Lung (tissue), 12 donors: ENCODE measurements around the gene FRMD4A. TPM values are rescaled to one million over a fixed set of nuclear protein-coding genes. Genes with fewer than 3 reads are reported as not detected.

Experiments
- ATAC-seq: fragments of 200-7000 bp; cut with Tn5 transposase; one replicate; pipeline ENCODE4 v1.9.1; 2020; ENCODE audit warnings: moderate number of reproducible peaks; ENCODE audit not compliant: insufficient read depth, low FRiP score
- DNase-seq, 3 donors: peaks; one replicate each; pipeline ENCODE4 v3.0.0-alpha.2; 2013 to 2017
- H3K27ac ChIP-seq, 2 donors: one replicate each; pipeline ENCODE4 v1.5.1; 2013; ENCODE audit warnings: mild to moderate bottlenecking in 2 of 2, moderate library complexity in 2 of 2, control low read depth in 1 of 2, inconsistent platforms in 1 of 2, low read depth in 1 of 2, low read length in 1 of 2
- H3K27me3 ChIP-seq, 3 donors: one replicate each; pipeline ENCODE4 v1.5.1; 2013; ENCODE audit warnings: low read length in 2 of 3; ENCODE audit not compliant: control insufficient read depth in 3 of 3, insufficient read depth in 3 of 3
- H3K36me3 ChIP-seq, 4 donors: one replicate each; pipeline ENCODE4 v1.5.1; 2013; ENCODE audit warnings: low read length in 4 of 4, mild to moderate bottlenecking in 1 of 4, moderate library complexity in 1 of 4; ENCODE audit not compliant: control insufficient read depth in 4 of 4, insufficient read depth in 4 of 4
- H3K4me1 ChIP-seq, 5 donors: one replicate each; pipeline ENCODE4 v1.5.1; 2013; ENCODE audit warnings: low read length in 5 of 5, mild to moderate bottlenecking in 2 of 5, moderate library complexity in 1 of 5; ENCODE audit not compliant: control insufficient read depth in 5 of 5, insufficient read depth in 5 of 5
- H3K4me3 ChIP-seq: one replicate; pipeline ENCODE4 v1.5.1; 2013; ENCODE audit warnings: mild to moderate bottlenecking, control low read depth, moderate library complexity
- H3K9ac ChIP-seq, 2 donors: one replicate each; pipeline ENCODE4 v1.5.1; 2013; ENCODE audit warnings: low read length in 2 of 2, control low read depth in 1 of 2; ENCODE audit not compliant: insufficient read depth in 1 of 2
- H3K9me3 ChIP-seq, 4 donors: one replicate each; pipeline ENCODE4 v1.5.1; 2013; ENCODE audit warnings: low read length in 3 of 4, mild to moderate bottlenecking in 1 of 4, moderate library complexity in 1 of 4; ENCODE audit not compliant: control insufficient read depth in 4 of 4, insufficient read depth in 3 of 4
- WGBS, 2 donors: extraction: QIAGEN DNeasy Blood & Tissue Kit; methylation state at CpG; one replicate each; pipeline ENCODE4 v1.1.7; 2013; 5-methylcytosine and 5-hydroxymethylcytosine counted together
- polyA plus RNA-seq, 2 donors: library from polyadenylated mRNA; stranded (reverse); fragments of 200-250 nt; gene quantifications; one replicate each; pipeline ENCODE4 v1.2.1, GENCODE V29; 2013
- total RNA-seq, 2 donors: library from RNA; depleted of rRNA in 1 of 2; stranded (reverse); fragments of >200 nt in 1 of 2; gene quantifications; one replicate each; pipeline ENCODE4 v1.2.1, GENCODE V29; 2014 to 2021
- TF ChIP-seq, protein P1 (sequence below): IDR thresholded peaks from 2 replicates; pipeline ENCODE4 v1.5.1; 2012; ENCODE audit warnings: mild to moderate bottlenecking; ENCODE audit errors: control extremely low read depth, extremely low read depth
- donor health status: control.
- donor health status: control.
- donor health status: Bipolar disorder and iron deficiency.
- donor health status: healthy.
- donor health status: DM: yes; HTN: yes; CAD: no.

The FRMD4A gene
- total and polyA plus RNA-seq, 4 donors: 12.0 to 64.5 (median 29.3) TPM

DNA sequence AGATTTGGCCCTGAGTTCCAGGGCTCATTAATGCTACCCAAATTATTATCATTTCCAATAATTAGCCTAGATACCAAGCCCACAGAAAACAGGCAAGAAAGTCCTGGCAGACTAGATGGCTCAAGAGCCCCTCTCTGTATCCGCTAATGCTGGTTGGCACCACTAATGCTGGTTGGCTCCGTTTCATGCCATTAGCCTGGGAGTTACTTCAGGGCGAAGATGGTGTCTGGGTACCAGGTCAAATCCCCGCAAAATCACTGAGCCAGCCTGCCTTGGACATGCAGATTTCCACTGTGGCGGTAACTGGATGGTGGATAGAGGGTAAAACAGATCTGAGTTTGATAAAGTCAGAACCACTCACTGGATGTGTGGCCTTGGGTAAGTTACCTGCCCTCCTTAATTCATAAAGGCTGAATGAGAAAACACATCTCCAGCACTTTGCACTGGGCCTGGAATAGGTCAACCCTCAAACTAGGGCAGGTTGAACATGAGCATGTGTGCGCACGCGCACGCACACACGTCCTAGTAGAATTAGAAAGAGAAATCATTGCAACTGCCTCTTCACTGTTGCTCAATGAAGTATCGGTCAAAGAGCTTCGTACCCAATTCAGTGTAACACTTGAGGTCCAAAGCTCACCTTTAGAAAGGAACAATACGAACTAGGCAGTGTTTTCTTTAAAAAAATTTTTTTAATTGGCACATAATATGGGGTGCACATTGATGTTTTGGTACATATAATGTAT is 652.5 kb downstream of the FRMD4A start:
- ATAC-seq: no peak
- 96 to 98% methylated on average over 13 of the region's 13 CpGs for WGBS, 2 donors

DNA sequence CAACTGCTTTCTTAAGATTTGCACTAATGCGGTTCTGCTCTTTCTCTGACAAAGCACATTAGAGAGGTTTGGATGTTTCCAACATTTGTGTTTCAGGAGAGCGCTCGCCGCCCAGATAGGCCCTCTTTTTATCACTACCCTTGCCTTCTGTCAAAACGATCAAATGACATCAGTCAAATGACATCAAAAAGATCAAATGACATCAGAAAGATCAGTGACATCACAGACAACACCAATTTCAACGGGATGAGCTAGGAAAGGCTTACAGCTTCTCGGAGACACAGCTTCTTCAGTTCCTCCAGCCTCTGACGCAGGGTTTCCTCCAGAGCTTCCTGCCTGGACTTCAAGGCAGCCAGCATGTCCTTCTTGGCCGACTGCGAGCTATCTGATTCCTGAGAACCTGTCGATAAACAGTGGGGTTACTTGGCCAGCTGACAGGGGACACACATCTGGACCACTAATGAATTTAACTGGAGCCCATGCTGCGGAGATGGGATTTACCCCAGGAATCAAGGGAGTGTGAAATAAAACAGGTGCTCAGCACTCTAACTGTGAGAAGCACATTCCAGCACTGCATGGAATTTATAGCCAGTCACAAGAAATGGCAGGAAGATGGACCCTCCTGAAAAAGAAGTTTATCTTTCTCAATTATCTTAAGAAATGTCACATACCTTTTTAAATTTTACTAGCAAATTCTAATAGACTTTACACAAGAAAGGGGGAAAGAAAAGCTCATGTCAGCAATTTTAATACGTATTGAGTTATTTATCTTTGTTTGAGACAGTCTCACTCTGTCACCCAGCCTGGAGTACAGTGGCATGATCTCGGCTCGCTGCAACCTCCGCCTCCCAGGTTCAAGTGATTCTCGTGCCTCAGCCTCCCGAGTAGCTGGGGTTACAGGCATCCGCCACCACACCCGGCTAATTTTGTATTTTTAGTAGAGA is 655.8 kb downstream of the FRMD4A start:
- H3K27me3 ChIP-seq: no peaks in the 10 kb centered on the region
- H3K4me3 ChIP-seq: no peak overlapping the region
- TF ChIP-seq, protein P1, sequence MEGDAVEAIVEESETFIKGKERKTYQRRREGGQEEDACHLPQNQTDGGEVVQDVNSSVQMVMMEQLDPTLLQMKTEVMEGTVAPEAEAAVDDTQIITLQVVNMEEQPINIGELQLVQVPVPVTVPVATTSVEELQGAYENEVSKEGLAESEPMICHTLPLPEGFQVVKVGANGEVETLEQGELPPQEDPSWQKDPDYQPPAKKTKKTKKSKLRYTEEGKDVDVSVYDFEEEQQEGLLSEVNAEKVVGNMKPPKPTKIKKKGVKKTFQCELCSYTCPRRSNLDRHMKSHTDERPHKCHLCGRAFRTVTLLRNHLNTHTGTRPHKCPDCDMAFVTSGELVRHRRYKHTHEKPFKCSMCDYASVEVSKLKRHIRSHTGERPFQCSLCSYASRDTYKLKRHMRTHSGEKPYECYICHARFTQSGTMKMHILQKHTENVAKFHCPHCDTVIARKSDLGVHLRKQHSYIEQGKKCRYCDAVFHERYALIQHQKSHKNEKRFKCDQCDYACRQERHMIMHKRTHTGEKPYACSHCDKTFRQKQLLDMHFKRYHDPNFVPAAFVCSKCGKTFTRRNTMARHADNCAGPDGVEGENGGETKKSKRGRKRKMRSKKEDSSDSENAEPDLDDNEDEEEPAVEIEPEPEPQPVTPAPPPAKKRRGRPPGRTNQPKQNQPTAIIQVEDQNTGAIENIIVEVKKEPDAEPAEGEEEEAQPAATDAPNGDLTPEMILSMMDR: no peak
- no peaks in the 10 kb centered on the region for H3K9me3 ChIP-seq
- H3K9ac ChIP-seq: no peak overlapping the region
- 74 to 77% methylated on average over 20 of the region's 20 CpGs for WGBS, 2 donors
- peaks cover 3 to 35% (median 17%) of the 10 kb centered on the region in 4 donors for H3K36me3 ChIP-seq
- peak in 2 of 3 donors; percentile 28 to 50 for DNase-seq
- H3K4me1 ChIP-seq: peaks cover 2 to 33% (median 20%) of the 10 kb centered on the region in 5 donors
- no peak overlapping the region for H3K27ac ChIP-seq
- no peak for ATAC-seq

More for the DNA sequence above, 652.5 kb downstream of the FRMD4A start:
- TF ChIP-seq, protein P1: no peak
- Histone ChIP-seq H3K9me3 (no peaks in the 10 kb centered on the region), H3K9ac (no peak overlapping the region), H3K27me3 (no peaks in the 10 kb centered on the region), H3K36me3 (peaks cover 5 to 26% (median 10%) of the 10 kb centered on the region in 4 donors), H3K4me3 (no peak overlapping the region), H3K4me1 (peaks cover 0 to 11% (median 4%) of the 10 kb centered on the region in 5 donors), H3K27ac (no peak overlapping the region)
- no peak for DNase-seq

DNA sequence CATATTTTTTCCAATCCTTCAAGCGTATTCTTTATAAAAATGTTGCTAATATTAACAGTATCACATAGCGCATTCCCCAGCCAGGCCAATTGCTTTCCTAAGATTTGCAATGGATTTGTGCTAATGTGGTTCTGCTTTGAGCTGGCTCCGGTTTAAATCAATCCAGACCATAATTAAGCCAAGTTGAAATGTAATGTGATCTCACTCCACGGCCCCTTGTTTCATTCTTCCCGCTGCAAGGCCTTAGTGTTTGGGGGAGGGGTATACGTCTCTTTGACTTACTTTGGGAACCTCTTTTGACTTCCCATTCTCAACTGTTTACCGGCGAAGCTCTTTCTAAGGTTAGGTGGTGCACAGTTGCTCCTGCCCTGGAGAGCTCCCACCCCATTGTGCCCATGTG is 657.6 kb downstream of the FRMD4A start:
- ATAC-seq: no peak
- WGBS, 2 donors: 85 to 88% methylated on average over 8 of the region's 8 CpGs

More for the DNA sequence above, 657.6 kb downstream of the FRMD4A start:
- H3K9me3 ChIP-seq: no peaks in the 10 kb centered on the region
- peaks cover 3 to 36% (median 20%) of the 10 kb centered on the region in 5 donors for H3K4me1 ChIP-seq
- TF ChIP-seq, protein P1: no peak
- H3K9ac ChIP-seq: no peak overlapping the region
- no peak overlapping the region for H3K4me3 ChIP-seq
- no peak overlapping the region for H3K27ac ChIP-seq
- peaks cover 6 to 48% (median 25%) of the 10 kb centered on the region in 4 donors for H3K36me3 ChIP-seq
- peak; percentile 35 to 74 (median 69) for DNase-seq
- H3K27me3 ChIP-seq: no peaks in the 10 kb centered on the region
